Astrocyte of the hippocampus (primary cell): Measurements from ENCODE around the gene TTLL9.

Experiments used
- DNase-seq: peaks from one replicate; pipeline ENCODE4 v3.0.0; 2011; ENCODE audit warnings: low read depth, low spot score

The TTLL9 gene

DNA sequence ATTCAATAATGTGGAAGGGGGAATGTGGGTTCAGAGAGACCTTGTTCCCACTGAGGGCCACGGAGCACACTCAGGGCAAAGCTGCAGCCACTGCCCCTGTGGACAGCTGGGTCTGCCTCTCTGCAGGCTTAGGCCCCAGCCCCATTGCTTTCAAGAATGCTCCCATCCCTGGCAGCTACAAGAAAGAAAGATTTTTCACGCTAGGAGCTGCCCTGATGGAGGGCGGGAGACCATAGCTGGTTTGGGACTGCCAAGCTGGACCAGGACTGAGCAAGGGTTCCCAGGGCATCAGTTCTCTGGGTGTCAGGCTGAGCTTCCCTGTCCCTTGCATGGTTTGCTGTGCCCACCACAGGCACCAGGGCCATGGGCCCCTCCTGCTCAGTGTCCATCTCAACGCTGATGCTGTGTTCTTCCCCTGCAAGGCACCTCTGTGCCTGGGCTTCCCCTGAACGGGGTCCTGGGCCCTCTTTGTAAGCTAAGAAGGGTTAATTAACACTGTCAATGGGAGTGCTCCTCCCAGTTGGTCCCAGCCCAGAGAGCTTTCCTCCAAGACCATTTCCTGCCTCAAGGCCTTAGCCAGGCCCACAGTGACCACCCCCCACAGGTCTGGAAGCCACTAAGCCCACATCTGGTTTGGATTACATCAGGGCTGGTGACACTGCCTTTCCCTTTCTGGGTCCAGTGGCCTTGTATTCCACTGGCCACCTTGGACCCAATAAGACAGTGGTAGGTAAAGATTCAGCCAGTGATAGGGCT is 33.4 kb upstream of the TTLL9 start:
- DNase-seq: no peak

DNA sequence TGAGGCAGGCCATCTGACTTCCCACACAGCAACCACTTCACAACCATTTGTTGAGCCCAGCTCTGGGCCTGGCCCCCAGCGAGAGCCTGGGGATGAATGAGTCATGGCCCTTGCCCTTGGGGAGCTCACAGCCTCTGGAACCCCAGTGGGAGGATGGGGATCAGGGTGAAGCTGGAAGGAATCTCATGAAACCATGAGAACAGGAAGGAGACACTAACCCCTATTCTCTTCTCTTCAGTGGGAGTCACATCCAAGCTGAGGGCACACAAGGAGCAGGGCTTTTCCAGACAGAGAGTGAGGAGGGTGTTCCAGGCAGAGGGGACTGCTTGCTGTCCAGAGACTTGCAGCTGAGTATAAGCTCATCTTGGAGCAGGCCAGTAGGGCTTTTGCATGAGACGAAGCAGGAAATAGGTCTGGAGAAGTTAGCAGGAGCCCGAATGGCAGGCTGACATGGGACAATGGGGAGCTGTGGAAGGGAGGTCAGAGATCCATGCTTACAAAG is 32.5 kb upstream of the TTLL9 start:
- peak; percentile 42 for DNase-seq

DNA sequence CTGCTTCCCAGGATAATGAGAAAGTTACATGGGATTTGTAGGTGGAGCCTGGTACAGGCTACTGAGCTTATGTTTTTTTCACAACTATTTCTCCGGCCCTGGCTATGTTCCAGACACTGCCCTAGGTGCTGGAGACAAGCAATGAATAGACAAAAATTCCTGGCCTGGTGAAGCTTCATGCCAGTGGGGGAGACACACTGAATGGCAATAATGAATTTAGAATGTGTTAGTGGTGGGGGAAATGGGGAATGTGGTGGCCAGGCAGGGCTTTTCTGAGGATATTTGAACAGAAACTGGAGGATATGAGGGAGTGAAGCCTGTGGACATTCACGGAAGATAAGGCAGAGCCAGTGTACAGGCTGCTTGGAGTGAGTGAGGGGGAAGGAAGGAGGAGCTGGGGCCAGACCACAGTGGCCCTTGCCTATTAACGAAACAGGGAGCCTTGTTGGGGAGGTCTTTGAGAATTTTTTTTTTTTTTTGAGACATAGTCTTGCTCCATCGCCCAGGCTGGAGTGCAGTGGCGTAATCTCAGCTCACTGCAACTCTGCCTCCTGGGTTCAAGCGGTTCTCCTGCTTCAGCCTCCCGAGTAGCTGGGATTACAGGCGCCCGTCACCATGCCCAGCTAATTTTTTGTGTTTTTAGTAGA is 31.7 kb upstream of the TTLL9 start:
- DNase-seq: peak; percentile 64

DNA sequence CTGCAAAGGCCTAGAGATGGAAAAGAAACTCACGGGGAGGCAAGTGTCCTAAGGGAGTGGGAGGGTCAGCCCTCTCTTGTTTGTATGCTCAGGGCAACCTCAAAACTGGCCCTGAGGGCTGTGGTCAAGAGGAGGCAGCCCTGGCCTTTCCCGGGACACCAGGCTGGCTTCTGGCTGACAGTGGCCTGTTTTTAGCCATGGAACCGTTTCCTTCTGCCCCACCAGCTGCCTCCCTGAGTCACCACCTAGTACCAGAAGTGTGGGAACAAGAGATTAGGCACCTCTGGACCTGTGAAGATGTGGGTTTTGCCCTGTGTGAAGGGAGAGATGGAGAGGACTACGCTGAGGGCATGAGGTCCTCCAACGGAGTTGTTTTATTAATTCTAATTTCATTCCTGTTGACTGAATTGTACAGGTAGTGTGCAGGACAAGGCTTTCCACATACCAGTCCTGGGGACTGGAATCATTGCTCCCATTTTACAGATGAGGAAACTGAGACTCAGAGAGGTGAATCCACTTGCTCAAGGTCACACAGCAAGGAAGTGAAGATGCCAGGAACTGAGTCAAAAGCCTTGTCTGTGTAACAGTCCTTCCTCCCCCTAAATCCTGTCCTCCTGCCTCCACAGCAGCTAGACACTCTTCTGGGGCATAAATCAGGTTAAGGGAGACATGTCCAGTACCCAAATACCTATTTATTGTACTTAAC is 30.5 kb upstream of the TTLL9 start:
- no peak for DNase-seq

DNA sequence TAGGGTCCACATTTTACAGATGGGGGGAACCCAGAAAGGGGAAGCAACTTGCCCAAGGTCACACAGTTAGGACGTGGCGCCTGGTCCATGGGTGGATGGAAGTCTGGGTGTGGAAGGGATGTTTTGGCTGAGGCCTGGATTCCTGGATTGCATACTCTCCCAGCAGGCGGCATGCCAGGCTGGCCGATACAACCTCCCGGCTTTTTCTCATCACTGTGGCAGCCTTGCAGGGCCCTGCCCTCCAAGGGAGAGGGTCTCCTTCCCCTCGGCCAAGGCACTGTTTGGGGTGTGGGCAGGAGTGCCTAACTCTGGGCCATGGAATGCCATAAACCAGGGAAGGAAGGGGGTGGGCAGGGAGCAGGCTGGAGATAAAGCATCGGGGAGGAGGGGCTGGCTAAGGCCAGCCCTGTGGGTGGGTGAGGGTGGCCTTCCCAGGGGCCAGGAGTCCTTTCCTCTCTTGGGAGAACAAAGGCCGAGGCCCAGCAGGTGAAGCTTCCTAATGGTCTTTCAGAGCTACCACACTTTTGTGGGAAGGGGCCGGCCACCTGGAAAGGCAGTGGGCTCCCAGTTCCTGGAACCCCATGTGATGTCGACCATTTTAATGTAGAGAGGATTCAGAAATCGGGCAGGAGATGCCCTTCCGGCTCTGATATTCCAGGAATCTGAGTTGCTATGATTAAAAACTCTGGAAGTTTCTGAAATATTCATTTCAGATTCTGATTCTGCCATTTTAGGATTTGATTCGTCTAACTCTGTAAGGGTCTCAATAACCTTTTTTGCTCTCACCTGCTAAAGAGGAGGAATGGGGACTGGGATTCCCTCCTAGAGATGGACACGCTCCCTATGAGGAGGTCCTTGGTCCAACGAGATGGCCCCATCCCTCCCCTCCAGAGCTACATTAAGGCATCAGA is 29.3 kb upstream of the TTLL9 start:
- DNase-seq: peak; percentile 61

DNA sequence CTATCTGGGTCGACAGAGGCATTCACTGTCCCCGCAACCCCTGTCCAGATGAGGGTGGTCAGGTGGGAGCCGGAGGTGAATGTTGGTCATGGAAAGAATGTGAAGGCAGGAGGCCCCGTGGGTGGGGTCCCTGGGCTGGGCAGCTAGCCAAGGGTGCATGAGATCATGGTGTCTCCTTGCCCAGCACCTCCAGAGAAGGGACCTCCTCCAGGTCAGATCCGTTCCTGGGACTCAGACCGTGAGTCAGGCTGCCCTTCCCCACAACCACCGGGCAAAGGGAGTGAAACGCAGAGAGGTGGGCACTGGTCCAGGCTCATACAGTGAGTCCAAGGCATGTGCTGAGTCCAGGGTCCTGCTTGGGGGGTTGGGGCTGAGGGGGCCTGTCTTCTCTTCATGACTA is 28.5 kb upstream of the TTLL9 start:
- DNase-seq: peak; percentile 89

DNA sequence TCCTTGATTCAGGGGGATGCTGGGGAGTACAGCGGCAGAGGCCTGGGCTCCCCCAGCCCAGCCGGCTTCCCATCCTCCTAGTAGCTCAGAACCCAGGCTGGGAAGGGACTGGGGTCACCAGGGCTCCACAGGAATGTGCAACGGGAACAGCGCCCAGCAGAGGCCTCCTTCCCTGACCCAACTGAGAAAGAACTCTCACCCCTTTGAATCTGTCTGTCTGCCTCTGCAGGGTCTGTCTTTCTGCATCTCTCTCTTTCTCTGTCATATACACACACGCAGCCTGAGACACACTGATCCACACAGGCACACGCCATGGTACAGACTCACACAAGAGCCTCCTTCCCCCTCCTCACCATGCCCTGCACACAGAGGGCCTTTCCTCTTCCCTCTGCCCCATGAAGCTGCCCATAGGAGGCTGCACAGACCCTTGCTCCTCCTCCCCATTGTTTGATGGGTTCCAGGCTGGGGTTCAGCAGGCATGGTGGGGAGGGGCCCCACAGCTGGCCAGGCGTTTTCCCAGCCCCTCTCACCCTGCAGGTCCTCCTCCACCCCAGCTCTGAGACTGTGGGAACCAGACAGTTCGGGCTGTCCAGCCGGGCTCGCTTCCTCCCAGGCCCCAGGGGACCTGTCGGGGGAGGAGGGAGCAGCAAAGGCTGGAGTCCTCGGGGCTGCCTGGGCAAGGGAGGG is 27.8 kb upstream of the TTLL9 start:
- peak; percentile 73 for DNase-seq

DNA sequence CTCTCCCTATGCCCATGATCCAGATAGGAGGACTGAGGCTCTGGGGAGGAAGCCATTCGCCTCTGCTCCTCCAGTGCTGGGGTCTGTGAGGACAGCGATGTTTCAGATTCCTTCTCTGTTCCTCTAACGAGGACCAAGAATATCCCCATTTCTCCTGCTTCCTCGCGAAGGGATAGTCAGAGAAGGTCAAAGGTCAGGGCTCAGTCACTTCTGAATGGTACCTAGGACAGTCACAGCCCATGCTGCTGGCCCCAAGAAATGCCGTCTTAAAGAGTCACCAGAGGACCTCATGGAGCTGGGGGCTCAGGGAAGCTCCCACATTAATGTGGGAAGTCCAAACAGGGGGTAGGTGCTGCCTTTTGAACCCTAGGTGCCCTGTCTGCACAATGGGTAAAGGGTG is 27.1 kb upstream of the TTLL9 start:
- DNase-seq: no peak

DNA sequence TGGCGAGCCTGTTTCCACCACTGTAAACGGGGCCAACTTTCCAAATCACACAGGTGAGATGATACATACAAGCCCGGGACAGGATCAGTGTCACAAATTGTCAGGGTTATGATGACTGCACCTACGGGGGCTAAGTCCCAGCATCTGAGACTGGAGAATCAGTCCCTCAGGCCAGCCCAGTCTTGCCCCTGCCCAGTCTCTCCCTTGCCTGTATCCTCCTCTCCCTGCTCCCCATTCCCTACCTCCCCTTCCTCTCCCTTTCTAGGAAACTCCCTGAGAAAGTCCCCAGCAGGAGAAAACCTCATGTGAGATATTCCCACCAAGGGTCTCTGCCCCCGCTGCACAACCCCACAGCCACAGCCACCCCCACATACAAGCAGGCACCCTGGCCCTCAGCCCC is 26.6 kb upstream of the TTLL9 start:
- DNase-seq: no peak

DNA sequence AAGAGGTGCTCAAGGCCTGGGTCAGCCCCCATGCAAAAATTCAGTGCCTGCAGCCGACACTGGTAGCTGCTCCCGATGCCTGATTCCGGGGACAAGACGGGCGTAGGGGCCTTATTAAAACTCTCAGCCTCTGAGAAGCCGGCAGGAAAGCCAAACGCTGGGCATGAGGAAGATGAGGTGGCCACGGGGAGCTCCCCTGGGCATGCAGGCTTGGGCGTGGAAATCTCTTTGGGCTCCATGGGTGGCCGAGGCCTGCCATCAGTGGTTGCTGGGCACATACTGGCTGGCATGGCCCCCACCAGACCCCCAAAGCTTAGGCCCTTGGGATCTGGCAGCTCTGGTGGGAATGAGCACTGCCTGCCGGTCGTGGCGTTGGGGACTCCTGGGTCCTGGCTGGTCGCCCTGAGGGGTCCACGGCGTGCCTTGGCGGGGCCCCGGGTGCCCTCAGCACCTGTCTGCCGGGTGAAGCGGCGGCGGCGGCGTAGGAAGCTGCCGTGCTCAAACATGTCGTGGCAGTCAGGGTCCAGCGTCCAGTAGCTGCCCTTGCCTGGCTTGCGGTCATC is 25.6 kb upstream of the TTLL9 start:
- no peak for DNase-seq

DNA sequence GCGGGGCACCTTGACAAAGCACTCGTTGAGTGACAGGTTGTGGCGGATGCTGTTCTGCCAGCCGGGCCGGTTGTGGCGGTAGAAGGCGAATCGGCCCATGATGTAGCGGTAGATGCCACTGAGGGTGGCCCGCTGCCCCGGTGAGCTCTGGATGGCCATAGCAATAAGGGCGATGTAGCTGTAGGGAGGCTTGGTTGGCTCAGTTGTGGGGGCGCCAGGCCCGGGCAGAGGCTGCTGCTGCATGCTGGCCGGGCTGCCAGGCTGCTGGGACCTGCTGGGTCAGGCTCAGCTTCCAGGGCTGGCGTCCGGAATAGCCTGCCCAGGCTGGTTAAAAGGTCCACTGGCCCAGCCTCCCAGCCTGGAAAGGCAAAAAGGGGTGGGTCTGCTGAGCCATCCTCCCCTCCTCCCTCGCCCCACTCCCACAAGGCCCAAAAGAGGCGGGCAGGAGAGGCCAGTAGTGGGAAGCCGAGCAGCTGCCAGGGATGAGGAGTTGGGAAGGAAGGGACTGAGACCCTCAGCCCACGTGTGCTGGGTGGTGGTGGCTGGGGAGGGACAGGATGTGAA is 25.1 kb upstream of the TTLL9 start, which contains the start of gene FOXS1:
Gene FOXS1 (minus strand): TSS at position 305 of the 564 bp plus-strand sequence. CDS start 62 bp downstream, at position 243.
- DNase-seq: peak; percentile 52

DNA sequence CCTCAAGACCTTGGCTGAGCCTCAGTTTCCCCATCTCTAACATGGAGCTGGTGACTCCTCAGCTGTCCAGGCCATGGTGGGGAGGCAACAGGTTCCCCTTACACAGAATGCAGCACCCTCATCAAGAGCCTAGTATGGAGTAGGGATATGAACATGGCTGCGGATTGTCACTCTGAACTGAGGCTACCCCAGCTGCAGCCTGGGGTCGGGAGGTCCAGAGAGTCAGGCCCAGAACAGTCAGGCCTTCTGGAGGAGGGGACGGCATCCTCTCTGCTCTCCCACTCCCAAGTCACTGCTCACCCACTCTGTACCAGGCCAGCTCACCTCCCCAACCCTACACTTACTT is 23.7 kb upstream of the TTLL9 start:
- no peak for DNase-seq

DNA sequence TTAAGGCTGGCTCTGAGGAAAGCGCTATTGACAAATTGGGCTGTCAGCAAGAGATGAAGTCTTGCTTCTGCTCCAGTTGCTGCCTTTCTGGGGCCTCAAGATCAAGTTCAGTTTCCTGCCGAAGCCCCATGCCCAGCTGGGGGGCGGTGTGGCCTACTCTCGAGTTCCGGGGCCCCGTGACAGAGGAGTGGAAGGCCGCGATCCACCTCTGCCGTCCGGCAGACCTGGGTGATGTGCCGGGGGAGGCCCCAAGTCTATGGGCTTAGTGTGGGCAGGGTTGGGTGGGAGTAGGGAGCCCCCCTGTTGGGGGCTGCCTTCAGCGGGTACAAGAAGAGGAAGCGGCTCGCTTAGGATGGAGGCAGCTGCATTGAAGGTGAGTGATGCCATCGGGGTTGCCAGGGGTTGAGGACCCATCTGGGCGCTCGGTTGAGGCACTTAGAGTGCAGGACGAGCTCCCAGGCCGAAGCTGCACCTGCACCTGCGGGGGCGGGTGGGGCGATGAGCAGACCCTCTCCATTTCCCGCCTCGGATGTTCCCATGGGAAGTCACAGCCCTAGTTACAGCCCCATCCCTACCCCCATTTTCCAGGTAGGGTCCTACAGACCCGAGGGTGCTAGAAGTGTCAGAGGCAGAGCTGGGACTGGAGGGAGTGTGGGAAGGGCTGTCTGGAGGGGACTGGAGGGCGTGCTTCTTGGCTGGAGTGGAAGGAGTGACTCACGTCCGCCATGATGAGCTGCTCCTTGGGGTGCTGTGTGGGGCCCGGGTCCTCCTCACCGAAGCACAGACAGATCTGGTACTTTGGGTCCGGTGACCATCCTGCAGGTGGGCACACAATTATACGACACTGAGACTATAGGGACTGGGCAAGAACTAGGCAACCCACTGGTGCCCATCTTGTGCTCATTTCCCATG is 22.1 kb upstream of the TTLL9 start:
- no peak for DNase-seq

DNA sequence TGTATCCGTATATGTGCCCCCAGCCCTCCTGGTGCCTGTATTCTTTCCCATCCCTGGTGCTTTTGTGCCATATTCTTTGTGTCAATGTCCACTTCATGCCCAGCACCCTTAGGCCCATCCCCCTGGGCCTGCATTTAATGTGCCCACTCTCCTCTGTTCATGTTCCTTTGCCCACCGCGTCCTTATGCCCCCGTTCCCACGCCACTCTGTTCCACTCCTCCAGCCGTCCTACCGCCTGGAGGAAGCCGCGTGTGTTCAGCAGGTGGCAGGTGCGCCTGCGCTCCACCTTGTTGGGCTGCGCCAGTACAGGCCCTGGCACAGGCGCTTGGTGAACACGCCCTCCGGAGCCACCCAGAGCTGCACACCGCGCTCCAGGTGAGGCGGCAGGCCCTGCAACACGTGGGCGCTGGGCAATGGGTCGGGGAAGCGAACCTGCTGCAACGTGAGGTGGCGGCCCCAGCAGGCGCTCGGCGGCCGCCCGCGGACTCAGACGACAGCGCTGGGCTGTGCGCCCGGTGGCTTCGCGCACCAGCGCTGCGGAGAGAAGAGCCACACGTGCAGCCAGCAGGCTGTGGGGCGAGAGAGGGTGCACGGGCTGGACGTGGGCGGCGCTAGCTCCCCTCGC is 21.0 kb upstream of the TTLL9 start:
- no peak for DNase-seq

DNA sequence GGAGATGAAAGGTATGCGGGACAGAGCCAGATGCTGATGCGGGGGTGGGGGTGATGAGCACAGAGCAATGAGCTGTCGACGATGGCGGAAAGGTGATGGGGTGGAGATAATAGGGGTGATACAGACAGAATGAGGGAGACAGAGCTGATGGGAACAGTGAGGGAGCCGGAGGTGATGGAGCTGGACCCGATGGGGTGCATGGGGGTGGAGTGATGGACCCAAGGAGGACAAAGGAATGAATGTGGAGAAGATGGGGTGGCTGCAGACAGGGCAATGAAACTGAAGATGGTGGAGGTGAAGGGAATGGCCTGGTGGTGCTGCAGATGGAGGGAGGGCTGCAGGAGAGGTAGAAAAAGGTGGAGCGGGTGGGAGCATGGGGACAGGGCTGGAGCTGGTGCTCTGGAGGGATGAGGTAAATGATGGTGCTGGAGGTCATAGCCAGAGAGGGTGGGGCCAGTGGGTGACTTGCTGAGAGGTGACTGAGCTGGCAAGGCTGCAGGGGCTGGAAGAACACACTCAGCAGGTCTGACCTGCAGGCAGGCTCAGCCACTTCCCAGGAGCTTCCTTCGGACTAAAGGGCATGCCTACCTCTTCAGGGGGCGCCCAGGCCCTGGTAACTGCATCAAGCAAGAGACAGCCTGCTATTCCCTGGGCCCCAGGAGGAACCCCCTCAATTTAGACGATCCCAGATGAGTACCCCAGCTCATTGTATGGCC is 19.0 kb upstream of the TTLL9 start:
- DNase-seq: no peak

DNA sequence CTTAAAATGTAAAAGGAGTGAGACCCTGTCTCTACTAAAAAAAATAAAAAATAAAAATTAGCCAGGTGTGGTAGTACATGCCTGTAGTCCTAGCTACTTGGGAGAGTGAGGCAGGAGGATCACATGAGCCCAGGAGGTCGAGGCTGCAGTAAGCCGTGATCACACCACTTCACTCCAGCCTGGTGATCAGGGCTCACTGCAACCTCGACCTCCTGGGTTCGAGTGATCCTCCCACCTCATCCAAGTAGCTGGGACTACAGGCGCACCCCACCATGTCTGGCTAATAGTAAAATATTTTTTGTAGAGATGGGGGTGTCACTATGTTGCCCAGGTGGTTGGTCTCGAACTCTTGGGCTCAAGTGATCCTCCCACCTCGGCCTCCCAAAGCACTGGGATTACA is 17.0 kb upstream of the TTLL9 start:
- no peak for DNase-seq

DNA sequence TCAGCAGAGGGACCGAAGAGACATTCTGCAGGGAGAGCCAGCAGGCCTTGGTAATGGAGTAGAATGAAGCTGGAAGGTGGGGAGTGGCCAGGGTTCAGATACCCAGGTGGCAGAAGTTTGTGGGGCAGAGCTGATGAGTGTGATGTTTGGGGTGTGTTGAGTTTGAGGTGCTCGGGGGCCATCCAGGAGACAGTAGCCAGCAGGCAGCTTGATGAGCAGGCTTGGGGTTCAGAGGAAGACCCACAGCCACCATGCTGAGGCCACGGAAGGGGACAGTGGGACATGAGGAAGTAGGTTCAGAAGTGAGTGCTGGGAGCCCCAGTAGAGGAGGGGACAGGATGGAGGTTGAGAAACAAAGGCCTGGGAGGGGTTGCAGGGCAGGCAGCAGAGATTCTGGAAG is 13.9 kb upstream of the TTLL9 start:
- DNase-seq: no peak
